ENCODE measurements around the gene CCDC85C.

The CCDC85C gene

DNA sequence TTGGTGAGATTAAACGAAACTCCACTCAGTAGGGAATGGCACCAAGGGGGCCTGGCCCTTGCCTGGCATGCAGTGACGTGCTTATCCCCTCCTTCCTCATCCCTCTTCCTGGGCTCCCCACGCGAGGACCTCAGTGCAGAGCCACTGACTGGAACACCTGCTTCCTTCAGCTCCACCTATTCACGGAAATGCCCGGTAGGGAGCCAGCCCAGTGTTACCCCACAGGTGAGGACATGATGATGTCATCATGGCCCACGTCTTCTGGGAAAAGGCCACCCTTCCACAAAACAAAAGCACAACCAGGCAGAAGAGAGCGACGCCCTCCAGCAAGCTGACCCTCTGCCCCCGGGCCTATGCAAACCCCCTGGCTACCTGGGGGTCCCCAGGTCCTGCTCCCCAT, 42.1 kb downstream of the CCDC85C start:
- Histone ChIP-seq H3K79me2 (ENCODE audit: insufficient read depth, low read depth) (no peaks in the 10 kb centered on the region), H2AFZ (ENCODE audit: low read depth) (no peak overlapping the region), H4K20me1 (ENCODE audit: insufficient read depth) (no peaks in the 10 kb centered on the region), H3K27ac (no peak overlapping the region), H3K27me3 (ENCODE audit: insufficient read depth, low read depth) (no peaks in the 10 kb centered on the region), H3K4me3 (IDR thresholded peaks at IDR 0.05; ENCODE audit: insufficient read depth, low read depth, low read length) (no peak overlapping the region), H3K4me2 (no peak overlapping the region), H3K4me1 (ENCODE audit: low read depth, poor library complexity, severe bottlenecking) (no peaks in the 10 kb centered on the region), H3K36me3 (ENCODE audit: insufficient read depth) (no peaks in the 10 kb centered on the region), H3K9ac (no peak overlapping the region)
- TF ChIP-seq, protein P1, sequence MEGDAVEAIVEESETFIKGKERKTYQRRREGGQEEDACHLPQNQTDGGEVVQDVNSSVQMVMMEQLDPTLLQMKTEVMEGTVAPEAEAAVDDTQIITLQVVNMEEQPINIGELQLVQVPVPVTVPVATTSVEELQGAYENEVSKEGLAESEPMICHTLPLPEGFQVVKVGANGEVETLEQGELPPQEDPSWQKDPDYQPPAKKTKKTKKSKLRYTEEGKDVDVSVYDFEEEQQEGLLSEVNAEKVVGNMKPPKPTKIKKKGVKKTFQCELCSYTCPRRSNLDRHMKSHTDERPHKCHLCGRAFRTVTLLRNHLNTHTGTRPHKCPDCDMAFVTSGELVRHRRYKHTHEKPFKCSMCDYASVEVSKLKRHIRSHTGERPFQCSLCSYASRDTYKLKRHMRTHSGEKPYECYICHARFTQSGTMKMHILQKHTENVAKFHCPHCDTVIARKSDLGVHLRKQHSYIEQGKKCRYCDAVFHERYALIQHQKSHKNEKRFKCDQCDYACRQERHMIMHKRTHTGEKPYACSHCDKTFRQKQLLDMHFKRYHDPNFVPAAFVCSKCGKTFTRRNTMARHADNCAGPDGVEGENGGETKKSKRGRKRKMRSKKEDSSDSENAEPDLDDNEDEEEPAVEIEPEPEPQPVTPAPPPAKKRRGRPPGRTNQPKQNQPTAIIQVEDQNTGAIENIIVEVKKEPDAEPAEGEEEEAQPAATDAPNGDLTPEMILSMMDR (conservative IDR thresholded peaks at IDR 0.05; ENCODE audit: low read depth, low read length), result no peak

DNA sequence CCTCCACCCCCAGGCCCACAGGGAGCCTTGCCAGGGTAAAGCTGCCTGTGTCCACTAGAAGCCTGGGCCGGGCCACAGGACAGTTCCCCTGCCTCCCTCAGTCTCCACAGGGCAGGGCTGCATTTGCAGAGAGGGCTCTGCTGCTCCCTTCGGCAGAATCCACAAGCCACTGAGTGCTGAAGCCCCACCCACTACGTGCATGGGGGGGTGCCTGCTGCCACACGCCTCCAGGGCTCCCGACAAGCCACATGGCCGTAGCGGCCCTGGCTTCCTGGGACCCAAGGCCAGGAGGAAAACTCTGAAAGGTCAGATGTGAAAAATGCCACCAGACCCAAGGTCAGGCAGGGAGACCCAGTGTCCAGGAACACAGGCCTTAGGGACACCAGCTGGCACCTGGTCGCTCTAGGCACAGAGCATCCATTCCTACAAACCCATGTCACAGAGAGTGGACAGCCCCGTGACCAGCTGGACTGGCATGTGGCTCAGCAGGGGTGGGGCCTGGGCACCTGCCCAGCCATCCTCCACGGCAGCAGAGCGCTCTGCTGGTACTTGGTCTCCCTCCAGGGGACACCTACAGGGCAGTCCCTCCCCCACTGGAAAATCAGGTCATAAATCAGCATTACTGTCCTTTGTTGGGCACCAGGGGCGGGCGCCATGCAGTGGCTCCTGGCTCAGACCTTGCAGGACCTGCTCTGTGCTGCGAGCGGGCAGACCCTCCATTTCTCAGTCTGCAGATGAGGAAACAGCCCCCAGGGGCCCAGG, 42.9 kb downstream of the CCDC85C start:
- Histone ChIP-seq H3K4me2 (no peak overlapping the region), H3K4me1 (ENCODE audit: low read depth, poor library complexity, severe bottlenecking) (no peaks in the 10 kb centered on the region), H2AFZ (ENCODE audit: low read depth) (no peak overlapping the region), H3K36me3 (ENCODE audit: insufficient read depth) (no peaks in the 10 kb centered on the region), H4K20me1 (ENCODE audit: insufficient read depth) (no peaks in the 10 kb centered on the region), H3K27me3 (ENCODE audit: insufficient read depth, low read depth) (no peaks in the 10 kb centered on the region), H3K9ac (no peak overlapping the region), H3K79me2 (ENCODE audit: insufficient read depth, low read depth) (no peaks in the 10 kb centered on the region), H3K4me3 (IDR thresholded peaks at IDR 0.05; ENCODE audit: insufficient read depth, low read depth, low read length) (no peak overlapping the region), H3K27ac (no peak overlapping the region)
- TF ChIP-seq, protein P1 (conservative IDR thresholded peaks at IDR 0.05; ENCODE audit: low read depth, low read length), result no peak

DNA sequence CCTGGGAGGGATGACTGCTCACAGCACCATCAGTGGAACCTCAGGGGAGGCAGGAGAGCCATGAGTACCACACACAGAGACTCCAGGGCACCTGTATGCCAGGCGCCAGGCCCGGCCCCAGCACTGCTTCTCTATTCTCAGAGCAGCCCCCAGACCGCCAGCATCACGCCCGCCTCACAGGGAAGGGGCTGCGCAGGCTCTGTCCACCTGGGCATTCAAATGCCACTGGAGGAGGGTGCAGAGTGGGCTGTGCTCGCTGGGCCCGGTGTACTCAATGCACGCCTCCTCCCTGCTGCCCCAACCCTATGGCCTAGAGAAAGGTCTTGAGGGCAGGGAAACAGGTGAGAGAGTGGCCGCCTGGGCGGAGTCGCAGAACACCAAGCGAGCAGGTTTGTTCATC, 43.6 kb downstream of the CCDC85C start:
- Histone ChIP-seq H3K27ac (no peak overlapping the region), H3K79me2 (ENCODE audit: insufficient read depth, low read depth) (no peaks in the 10 kb centered on the region), H4K20me1 (ENCODE audit: insufficient read depth) (no peaks in the 10 kb centered on the region), H2AFZ (ENCODE audit: low read depth) (no peak overlapping the region), H3K36me3 (ENCODE audit: insufficient read depth) (no peaks in the 10 kb centered on the region), H3K27me3 (ENCODE audit: insufficient read depth, low read depth) (no peaks in the 10 kb centered on the region), H3K4me3 (IDR thresholded peaks at IDR 0.05; ENCODE audit: insufficient read depth, low read depth, low read length) (no peak overlapping the region), H3K9ac (no peak overlapping the region), H3K4me1 (ENCODE audit: low read depth, poor library complexity, severe bottlenecking) (no peaks in the 10 kb centered on the region), H3K4me2 (no peak overlapping the region)
- TF ChIP-seq, protein P1 (conservative IDR thresholded peaks at IDR 0.05; ENCODE audit: low read depth, low read length), result no peak

DNA sequence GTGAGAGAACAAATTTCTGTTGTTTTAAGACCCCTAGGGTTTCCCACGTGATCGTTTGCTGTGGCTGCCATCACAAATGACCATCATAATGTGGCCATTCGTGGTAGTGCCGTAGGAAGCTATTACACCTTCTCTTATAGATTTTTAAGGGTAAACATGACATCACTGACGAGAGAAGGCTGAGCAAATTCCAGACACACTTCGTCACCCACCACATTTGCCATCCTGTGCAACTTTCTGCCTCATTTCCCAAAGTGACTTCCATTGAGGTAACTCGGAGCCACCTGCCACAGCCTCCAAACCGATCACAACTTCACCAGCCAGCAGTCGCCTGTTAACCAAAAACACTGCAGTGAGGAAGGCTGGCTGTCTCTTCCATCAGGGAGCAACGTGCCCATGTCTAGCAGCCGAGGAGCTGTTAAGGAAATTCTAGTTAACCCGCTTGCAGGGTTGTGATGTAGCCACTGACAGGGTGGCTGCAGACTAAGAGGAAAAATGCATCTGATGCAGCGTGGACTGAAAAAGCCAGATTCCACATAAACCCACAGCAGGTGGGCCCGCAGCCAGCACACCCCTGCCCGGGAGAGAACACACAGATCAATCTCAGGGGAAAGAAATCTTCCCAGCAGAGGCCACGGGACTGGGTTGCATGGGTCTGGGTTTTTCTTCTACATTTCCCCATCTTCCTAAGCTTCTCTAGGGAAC, 44.6 kb downstream of the CCDC85C start:
- H3K79me2 ChIP-seq (ENCODE audit: insufficient read depth, low read depth), result no peaks in the 10 kb centered on the region
- no peak overlapping the region for H2AFZ ChIP-seq (ENCODE audit: low read depth)
- H3K36me3 ChIP-seq (ENCODE audit: insufficient read depth), result no peaks in the 10 kb centered on the region
- H3K4me3 ChIP-seq (IDR thresholded peaks at IDR 0.05; ENCODE audit: insufficient read depth, low read depth, low read length), result no peak overlapping the region
- no peaks in the 10 kb centered on the region for H4K20me1 ChIP-seq (ENCODE audit: insufficient read depth)
- H3K4me1 ChIP-seq (ENCODE audit: low read depth, poor library complexity, severe bottlenecking), result no peaks in the 10 kb centered on the region
- H3K4me2 ChIP-seq, result no peak overlapping the region
- H3K27ac ChIP-seq, result no peak overlapping the region
- H3K27me3 ChIP-seq (ENCODE audit: insufficient read depth, low read depth), result no peaks in the 10 kb centered on the region
- TF ChIP-seq, protein P1 (conservative IDR thresholded peaks at IDR 0.05; ENCODE audit: low read depth, low read length), result no peak
- H3K9ac ChIP-seq, result no peak overlapping the region

All from KMS-11 (cell line).